ENCODE measurements around the gene PTPN23. TPM values are rescaled to one million over a fixed set of nuclear protein-coding genes. Genes with fewer than 3 reads are reported as not detected.

Gene PTPN23
- total and polyA plus RNA-seq, 2 of the 13 experiments (the other 11 are each of a cell fraction or from before 2014, with no cell fraction given), result 2.3 to 3.7 TPM

DNA sequence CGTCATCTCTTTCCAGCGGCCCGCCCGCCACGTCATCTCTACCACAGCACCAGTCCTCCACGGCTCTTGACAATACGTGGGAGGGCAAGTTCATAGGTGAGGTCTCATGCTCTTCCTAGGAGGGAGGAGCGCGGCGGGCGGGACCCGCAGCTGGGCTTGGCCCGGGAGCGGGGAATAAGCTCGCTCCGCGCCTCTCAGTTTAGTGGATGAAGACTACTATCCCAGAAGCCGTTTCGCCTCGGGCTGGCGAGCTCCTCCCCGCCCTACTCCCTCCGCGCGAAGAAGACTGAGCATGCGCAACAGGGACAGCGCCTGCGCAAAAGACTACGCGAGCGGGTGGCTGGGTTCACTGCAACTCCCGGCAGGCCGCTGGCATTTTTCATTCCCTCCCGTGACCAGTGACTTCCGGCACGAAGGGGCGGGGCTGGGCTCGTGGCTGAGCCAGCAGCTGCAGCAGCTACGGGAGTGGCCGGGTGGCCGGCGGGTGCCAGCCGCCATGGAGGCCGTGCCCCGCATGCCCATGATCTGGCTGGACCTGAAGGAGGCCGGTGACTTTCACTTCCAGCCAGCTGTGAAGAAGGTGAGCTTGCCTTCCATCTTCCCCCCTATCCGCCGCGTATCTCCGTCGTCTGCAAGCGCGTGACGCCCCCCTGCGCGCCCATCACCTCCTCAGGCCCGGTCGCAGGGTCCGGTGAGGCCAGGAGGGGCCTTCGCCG, at the start of gene PTPN23 (continued):
- TF ChIP-seq ZBTB14 (CRISPR knock-in tag; IDR thresholded peaks at IDR 0.05), result no peak
- TF ChIP-seq EED (CRISPR knock-in tag; IDR thresholded peaks at IDR 0.05), result no peak
- TF ChIP-seq ERF (CRISPR knock-in tag; IDR thresholded peaks at IDR 0.05), result peak; percentile 49; the same call in 1 of the 2 replicates
- no peak for TF ChIP-seq SNRNP70 (IDR thresholded peaks at IDR 0.05; ENCODE audit: low read depth, low read length)
- no peak for TF ChIP-seq GATA4 (IDR thresholded peaks at IDR 0.05; ENCODE audit: borderline replicate concordance, low read depth)
- TF ChIP-seq GABPB1 (CRISPR knock-in tag; IDR thresholded peaks at IDR 0.05), result peak; percentile 98
- no peak for TF ChIP-seq NFIB (CRISPR knock-in tag; IDR thresholded peaks at IDR 0.05; ENCODE audit: borderline replicate concordance)
- TF ChIP-seq NFE2 (CRISPR knock-in tag; IDR thresholded peaks at IDR 0.05), result no peak
- TF ChIP-seq ZNF576 (CRISPR knock-in tag; IDR thresholded peaks at IDR 0.05), result peak; percentile 62; the same call in 1 of the 2 replicates
- peak; percentile 65; the same call in 1 of the 2 replicates for TF ChIP-seq HCFC1 (IDR thresholded peaks at IDR 0.05; ENCODE audit: low read depth, low read length)
- 0 out of 2 replicates have a peak, but pooled peaks have one; percentile 50 for TF ChIP-seq CREB3 (CRISPR knock-in tag; IDR thresholded peaks at IDR 0.05)
- peak; percentile 31; the same call in 1 of the 2 replicates for TF ChIP-seq DZIP1 (CRISPR knock-in tag; IDR thresholded peaks at IDR 0.05)
- TF ChIP-seq NCOA5 (CRISPR knock-in tag; IDR thresholded peaks at IDR 0.05), result no peak
- no peak for TF ChIP-seq HDAC6 (IDR thresholded peaks at IDR 0.05; ENCODE audit: low read depth, low read length)
- no peak; the same call in 1 of the 2 replicates for TF ChIP-seq MIXL1 (CRISPR knock-in tag; IDR thresholded peaks at IDR 0.05)
- no peak for TF ChIP-seq CHD4 (IDR thresholded peaks at IDR 0.05; ENCODE audit: borderline replicate concordance, low read length)
- TF ChIP-seq ZFP1 (CRISPR knock-in tag; IDR thresholded peaks at IDR 0.05), result peak; percentile 80; the same call in 1 of the 2 replicates
- no peak for TF ChIP-seq FIP1L1 (IDR thresholded peaks at IDR 0.05; ENCODE audit: borderline replicate concordance, insufficient read depth, low read depth, low read length)
- TF ChIP-seq, protein P1, sequence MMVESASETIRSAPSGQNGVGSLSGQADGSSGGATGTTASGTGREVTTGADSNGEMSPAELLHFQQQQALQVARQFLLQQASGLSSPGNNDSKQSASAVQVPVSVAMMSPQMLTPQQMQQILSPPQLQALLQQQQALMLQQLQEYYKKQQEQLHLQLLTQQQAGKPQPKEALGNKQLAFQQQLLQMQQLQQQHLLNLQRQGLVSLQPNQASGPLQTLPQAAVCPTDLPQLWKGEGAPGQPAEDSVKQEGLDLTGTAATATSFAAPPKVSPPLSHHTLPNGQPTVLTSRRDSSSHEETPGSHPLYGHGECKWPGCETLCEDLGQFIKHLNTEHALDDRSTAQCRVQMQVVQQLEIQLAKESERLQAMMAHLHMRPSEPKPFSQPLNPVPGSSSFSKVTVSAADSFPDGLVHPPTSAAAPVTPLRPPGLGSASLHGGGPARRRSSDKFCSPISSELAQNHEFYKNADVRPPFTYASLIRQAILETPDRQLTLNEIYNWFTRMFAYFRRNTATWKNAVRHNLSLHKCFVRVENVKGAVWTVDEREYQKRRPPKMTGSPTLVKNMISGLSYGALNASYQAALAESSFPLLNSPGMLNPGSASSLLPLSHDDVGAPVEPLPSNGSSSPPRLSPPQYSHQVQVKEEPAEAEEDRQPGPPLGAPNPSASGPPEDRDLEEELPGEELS (CRISPR knock-in tag; IDR thresholded peaks at IDR 0.05), result peak; percentile 56
- no peak for TF ChIP-seq ZNF326 (CRISPR knock-in tag; IDR thresholded peaks at IDR 0.05; ENCODE audit: borderline replicate concordance)
- no peak for TF ChIP-seq DBP (CRISPR knock-in tag; IDR thresholded peaks at IDR 0.05; ENCODE audit: not compliant biosample characterization)
- no peak for TF ChIP-seq ZNF780A (CRISPR knock-in tag; IDR thresholded peaks at IDR 0.05)

Measured in HepG2 (cell line).